ENCODE measurements around the gene KIF12. TPM values are rescaled to one million over a fixed set of nuclear protein-coding genes. Genes with fewer than 3 reads are reported as not detected.

Gene KIF12
- total and polyA plus RNA-seq, 12 donors = 0.13 to 0.45 TPM; not detected in 10

- H3K4me3 ChIP-seq = no peak overlapping the region
- no peak for TF ChIP-seq CTCF (IDR thresholded peaks at IDR 0.05)
- H3K4me1 ChIP-seq = peaks cover 0 to 20% (median 8%) of the 10 kb centered on the region in 9 donors
- H3K9me3 ChIP-seq = peaks cover 0 to 1% (median 0%) of the 10 kb centered on the region in 11 donors
- WGBS, 2 donors = 68 to 82% methylated on average over 4 of the region's 4 CpGs
- H3K27ac ChIP-seq = peak overlapping the region in 2 of 10 donors; percentile 21 to 25
- H3K27me3 ChIP-seq = peaks cover 0 to 12% (median 0%) of the 10 kb centered on the region in 7 donors
- DNase-seq = no peak
- no peak for ATAC-seq
- no peaks in the 10 kb centered on the region for H3K36me3 ChIP-seq
- intact Hi-C loops (cut with DNase I) = no loop called here
Observed at GRCh38 chr9:114058688-114059046, 40.4 kb downstream of the KIF12 start.

- Histone ChIP-seq H3K4me1 (peaks cover 0 to 20% (median 8%) of the 10 kb centered on the region in 9 donors), H3K27ac (no peak overlapping the region), H3K27me3 (peaks cover 0 to 6% (median 0%) of the 10 kb centered on the region in 7 donors), H3K36me3 (peaks cover 0 to 8% (median 0%) of the 10 kb centered on the region in 9 donors), H3K9me3 (no peaks in the 10 kb centered on the region), H3K4me3 (no peak overlapping the region)
- DNase-seq = no peak
- 78 to 80% methylated on average over 7 of the region's 7 CpGs for WGBS, 2 donors
- intact Hi-C loops (cut with DNase I) = no loop called here
- no peak for ATAC-seq
- TF ChIP-seq CTCF (IDR thresholded peaks at IDR 0.05) = no peak
Observed at GRCh38 chr9:114057161-114057885, 41.8 kb downstream of the KIF12 start.

GRCh38 chr9:114056527-114056926, 42.6 kb downstream of the KIF12 start:
- Histone ChIP-seq H3K4me1 (peaks cover 0 to 20% (median 8%) of the 10 kb centered on the region in 9 donors), H3K9me3 (no peaks in the 10 kb centered on the region), H3K27me3 (no peaks in the 10 kb centered on the region), H3K4me3 (no peak overlapping the region), H3K27ac (no peak overlapping the region), H3K36me3 (peaks cover 0 to 16% (median 0%) of the 10 kb centered on the region in 9 donors)
- no peak for TF ChIP-seq CTCF (IDR thresholded peaks at IDR 0.05)
- no peak for ATAC-seq
- intact Hi-C loops (cut with DNase I) = no loop called here
- 91 to 93% methylated on average over 5 of the region's 5 CpGs for WGBS, 2 donors
- no peak for DNase-seq

GRCh38 chr9:114055894-114056293, 43.2 kb downstream of the KIF12 start:
- Histone ChIP-seq H3K27me3 (no peaks in the 10 kb centered on the region), H3K36me3 (peaks cover 0 to 23% (median 0%) of the 10 kb centered on the region in 9 donors), H3K9me3 (no peaks in the 10 kb centered on the region), H3K27ac (no peak overlapping the region), H3K4me1 (peaks cover 0 to 20% (median 8%) of the 10 kb centered on the region in 9 donors), H3K4me3 (no peak overlapping the region)
- DNase-seq = no peak
- ATAC-seq = no peak
- WGBS, 2 donors = 86 to 88% methylated on average over 7 of the region's 7 CpGs
- no peak for TF ChIP-seq CTCF (IDR thresholded peaks at IDR 0.05)
- intact Hi-C loops (cut with DNase I) = no loop called here

Measured in heart right ventricle (tissue), 16 donors.